Pulmonary artery endothelial cell (primary cell): Measurements from ENCODE around the gene APPL2. TPM values are rescaled to one million over a fixed set of nuclear protein-coding genes. Genes with fewer than 3 reads are reported as not detected.
"Not testable (repeated sequence)": the region's sequence is repeated elsewhere in the genome, so short reads cannot be mapped to it uniquely, and the experiment has no call there.

Experiments used
- DNase-seq: peaks from one replicate; pipeline ENCODE4 v3.0.0-alpha.2; 2011; ENCODE audit warnings: low read depth, low spot score
- total RNA-seq: library from RNA; depleted of rRNA; stranded (reverse); fragments of >200 nt; gene quantifications from 2 replicates; pipeline ENCODE4 v1.2.3, GENCODE V29; 2014

APPL2 gene
- total RNA-seq, 1 donor from 2014 or later: 14.6 TPM

DNA sequence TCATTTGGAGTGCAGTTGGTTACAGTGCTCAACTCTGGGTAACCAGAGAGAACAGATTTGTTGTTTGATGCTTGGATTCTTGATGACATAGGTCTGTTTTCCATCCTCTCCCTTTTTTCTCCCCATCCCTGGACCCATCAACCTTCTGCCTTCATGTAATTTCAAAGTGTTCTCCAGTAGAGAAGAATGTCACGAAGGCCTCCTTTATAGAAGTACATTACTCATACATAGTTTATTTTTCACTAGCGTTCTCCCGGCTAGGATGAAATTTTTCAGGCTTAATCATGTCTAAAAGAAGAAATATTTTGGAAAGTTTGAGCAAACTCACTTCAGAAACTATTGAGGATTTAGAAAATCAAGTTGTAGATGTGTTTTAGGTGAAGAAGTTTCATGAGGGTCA lies 20.9 kb upstream of the APPL2 start:
- DNase-seq: no peak

DNA sequence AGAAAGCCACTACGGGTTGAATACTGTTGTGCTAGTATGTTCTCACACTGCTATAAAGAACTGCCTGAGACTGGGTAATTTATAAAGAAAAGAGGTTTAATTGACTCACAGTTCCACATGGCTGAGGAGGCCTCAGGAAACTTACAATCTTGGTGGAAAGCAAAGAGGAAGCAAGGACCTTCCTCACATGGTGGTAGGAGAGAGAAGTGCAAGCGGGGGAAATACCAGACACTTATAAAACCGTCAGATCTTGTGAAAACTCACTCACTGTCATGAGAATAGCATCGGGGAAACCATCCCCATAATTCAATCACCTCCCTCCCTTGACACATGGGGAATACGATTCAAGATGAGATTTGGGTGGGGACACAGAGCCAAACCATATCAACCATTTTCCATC lies 20.5 kb upstream of the APPL2 start:
- not testable (repeated sequence) for DNase-seq

DNA sequence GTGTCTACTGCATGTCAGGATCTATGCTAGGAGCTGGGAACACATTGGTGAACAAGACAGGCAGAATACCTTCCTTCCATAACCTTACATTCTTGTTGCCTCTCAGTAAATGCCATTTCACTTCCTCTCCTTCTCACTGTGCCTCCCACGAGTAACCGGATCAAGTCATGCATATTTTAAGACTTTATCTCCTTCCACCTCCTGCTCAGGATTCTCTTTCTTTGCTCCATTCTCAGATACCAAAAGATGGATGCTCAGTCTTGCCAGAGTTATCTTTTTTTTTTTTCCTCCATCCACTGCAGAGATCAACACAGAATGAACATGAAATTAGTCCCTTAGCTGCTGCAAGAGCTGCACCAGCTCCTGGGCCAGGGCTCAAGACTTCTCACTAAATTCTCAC lies 20.0 kb upstream of the APPL2 start:
- no peak for DNase-seq

GRCh38 chr12:105253866-105254513 lies 18.0 kb upstream of the APPL2 start:
- DNase-seq: no peak

- DNase-seq: no peak
Observed at GRCh38 chr12:105252901-105253300, 16.9 kb upstream of the APPL2 start.

GRCh38 chr12:105245776-105246427 lies 9.9 kb upstream of the APPL2 start:
- not testable (repeated sequence) for DNase-seq

DNA sequence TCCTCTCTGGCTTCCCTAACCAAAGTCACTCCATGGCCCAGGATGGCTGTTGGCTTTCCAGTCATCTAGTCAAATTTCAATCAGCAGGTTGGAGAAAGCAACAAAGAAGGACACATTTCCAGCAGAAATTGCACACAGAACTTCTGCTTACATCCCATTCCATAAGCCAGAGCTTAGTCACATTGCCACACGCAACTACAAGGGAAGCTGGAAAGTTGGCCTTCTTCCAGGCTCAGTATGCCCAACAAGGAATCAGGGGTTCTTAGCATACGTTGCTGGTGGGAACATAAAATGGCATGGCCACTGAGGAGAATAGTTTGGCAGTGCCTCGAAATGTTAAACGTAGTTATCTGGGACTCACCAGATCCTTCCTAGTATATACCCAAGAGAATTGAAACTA lies 9.3 kb upstream of the APPL2 start:
- no peak for DNase-seq

DNA sequence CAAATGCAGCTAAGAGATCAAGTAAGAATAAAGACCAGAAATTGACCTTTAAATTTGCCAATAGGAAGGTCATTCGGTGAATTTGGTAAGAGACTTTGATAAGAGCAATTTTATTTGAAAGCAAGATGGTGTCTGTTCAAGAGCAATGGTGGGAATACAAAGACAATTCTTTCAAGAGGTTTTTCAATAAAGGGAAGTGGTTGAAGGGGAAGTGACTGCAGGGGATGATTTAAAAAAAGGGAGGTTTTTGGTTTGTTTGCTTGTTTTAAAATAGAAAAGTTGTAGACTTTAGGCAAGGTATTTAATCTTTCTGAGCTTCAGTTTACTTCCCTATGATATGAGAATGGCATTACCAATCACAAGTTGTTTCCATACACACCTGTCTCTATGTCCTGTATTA lies 4.3 kb upstream of the APPL2 start:
- DNase-seq: no peak

- DNase-seq: no peak
Observed at GRCh38 chr12:105239304-105239703, 3.3 kb upstream of the APPL2 start.

DNA sequence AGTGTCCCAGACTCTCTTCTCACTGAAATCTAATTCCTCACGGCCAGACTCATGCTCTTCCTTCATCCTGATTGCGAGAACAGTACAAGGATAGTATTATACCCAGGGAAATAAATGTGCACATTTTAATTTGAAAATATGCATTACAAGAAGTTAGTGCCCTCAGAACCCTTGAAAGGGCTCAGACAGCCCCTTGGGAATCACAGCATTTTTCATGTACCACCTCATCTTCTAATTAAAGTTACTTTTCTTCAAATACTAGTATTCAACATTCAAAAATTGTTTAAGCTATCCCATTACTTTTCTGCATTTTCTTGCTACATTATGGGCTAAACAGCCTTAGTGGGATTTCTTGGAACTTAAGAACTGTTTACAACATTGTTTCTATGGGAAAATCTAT lies 1.7 kb upstream of the APPL2 start:
- DNase-seq: no peak

DNA sequence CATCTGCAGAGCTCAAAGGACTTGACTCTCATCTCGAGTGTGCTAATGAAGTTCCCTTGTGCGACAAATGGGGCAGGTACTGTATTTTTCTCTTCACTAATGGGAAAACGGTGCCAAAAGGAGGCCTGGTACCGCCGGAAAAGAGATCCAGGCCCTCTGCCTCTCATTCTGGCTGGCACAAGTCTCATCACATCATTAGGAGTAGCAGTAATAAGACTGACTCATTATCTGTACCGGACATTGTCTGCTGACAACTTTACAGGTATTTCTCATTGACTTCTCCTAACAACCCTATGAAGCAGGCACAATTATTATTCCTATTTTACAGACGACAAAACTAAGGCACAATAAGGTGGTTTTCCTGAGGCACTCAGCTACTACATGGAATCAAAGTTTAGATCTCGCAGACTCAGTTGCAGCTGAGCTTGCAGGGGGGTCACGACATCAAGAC lies 668 bp downstream of the APPL2 start:
- DNase-seq: no peak

GRCh38 chr12:105234197-105234596 lies 1.8 kb downstream of the APPL2 start:
- no peak for DNase-seq

DNA sequence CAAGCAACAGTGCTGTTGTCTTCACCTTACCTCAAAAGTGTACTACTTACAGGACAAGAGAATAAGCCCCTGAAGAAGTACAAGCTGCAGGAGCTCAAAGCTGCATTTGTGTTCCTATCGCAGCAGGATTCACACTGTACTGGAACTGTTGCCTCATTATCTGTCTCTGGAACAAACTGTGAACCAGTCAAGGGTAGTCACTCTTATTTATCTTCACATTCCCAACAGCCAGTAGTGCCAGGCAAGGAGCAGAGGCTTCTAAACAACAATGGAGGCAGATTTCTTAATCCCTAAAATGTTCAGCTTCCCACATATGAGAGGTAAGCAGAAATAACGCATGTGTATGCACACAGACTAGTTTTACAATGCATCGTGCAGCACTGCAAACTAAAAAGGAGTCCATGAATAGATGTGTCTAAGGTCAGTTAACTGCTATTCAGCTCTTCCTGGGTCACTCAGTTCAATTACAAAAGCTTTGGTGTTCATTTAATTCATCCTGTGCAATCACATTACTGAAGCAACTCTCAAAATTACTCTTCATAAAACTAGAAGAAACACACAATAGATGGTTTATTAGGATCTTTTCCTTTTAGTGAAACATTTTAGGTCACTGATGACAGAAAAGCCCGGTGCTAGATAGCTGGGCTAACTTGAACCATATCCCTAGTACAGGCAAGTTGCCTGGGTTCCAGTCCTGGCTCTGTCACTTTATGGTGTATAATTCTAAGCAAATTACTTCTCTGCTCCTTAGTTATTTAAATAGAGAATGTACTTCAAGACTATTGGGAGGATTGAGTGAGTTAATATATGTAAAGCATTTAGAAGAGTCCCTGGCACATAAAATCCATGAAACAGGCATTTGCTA lies 2.7 kb downstream of the APPL2 start:
- no peak for DNase-seq

DNA sequence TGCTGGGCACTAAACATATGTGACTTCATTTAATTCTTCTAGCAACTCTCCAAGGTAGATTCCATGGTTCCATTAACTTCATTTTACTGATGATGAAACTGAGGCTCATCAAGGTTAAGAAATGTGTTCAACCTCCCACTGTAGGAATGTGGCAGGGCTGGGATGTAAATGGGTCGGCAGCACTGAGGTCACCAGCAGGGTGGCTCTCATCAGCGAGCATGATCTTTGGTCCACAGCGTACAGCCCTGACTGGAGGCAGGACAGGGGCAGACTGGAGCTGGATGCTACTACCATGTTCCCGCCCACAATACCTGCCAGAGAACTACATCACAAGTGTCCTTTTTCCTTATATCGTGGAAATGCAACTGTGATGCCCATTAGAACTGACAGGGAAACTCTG lies 4.6 kb downstream of the APPL2 start:
- no peak for DNase-seq

DNA sequence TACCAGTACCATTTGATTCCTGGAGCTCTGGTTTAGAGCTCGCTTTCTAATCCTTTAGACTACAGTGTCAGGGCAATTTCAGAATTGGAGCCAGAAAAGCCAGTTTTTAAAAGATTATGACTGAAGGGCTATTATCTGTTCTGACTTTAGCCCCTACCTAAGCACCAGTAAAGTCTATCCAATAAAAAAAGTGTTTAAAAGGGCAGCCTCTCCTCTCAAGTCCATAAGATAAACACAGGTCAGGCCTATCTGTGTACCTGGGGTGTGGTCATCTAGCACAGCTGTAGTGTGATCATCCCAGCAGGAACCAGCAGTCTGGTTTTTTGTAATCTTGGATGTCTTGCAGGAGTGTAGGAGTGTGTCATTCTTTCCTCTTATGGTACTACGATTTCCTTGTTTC lies 6.6 kb downstream of the APPL2 start:
- DNase-seq: no peak

DNA sequence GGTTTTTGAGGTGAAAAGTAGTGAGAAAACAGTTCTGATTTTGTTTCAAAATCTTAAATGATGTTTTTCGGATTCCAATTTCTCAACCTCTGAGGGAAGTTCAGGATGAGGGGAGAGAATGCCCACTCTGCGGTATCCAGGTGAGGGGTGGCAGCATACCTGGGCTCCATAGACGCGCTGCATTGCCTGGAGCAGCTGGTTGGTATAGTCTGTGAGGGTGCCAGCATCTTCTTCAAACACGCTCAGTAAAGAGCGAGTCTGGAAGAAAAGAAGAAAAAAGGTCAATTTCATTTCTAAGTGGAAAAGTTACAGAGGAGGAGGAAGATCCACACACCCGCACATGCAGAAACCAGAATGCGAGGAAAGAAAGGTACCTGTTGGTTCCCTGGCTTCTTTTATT lies 7.0 kb downstream of the APPL2 start:
- no peak for DNase-seq

GRCh38 chr12:105228494-105228893 lies 7.5 kb downstream of the APPL2 start:
- peak; percentile 52 for DNase-seq

DNA sequence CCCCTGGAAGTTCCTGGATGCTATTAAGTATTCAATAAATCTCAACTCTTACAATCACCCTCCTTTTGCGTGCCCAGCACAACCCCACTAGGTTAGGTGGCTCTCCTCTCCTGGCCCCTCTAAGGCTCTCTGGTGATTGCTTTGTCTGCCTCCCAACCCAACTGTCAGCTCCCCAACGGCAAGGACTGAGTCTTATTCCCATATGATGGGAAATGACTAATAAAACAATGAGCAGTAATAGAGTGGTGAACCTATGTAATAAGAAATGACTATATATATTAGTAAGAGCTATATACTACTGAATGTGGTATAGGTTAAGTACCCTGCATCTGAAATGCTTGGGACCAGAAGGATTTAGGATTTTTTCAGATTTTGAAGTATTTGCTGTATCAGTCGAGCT lies 8.1 kb downstream of the APPL2 start:
- no peak for DNase-seq

- DNase-seq: peak; percentile 69
Observed at GRCh38 chr12:105226219-105226618, 9.8 kb downstream of the APPL2 start.

DNA sequence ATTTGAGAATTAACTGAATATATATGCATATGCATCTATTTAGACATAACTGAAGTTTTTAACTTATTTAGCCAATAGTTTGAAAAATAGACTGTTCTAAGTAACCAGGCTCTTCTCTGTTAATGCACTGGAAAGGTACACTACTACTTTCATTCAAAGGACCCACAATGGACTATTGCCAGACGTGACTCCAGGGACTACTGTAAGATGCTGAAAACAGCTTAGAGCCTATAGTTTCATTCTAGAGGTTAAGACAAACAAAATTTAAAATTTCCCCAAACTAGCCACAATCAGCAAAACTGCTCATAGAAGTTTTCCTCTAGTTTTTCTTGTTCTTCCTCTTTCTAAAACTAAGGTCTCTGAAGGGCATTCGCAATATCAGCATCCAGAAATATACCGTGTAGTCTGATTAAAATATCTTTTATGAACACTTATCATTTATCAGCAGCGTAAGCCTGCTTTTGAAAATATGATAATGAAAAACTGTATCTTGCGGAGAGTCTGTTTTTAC lies 10.4 kb downstream of the APPL2 start:
- DNase-seq: no peak

DNA sequence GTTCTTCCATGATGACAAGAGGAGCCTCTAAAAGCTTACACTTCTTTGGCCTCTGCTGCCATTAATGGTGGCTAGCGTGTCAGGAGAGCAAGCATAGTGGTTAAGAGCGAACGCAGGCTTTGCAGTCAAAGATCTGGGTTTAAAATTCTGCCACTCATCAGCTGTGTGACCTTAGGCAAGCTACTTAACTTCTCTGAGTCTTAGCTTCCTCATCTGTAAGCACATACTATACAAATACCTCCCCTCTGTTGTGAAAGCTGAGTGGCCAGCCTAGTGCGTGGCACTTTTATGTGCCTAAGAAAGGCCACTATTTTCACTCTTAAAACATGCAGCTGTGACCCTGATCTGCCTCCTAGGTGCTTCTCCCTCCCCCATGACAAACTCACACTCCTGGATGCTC lies 11.6 kb downstream of the APPL2 start:
- no peak for DNase-seq

DNA sequence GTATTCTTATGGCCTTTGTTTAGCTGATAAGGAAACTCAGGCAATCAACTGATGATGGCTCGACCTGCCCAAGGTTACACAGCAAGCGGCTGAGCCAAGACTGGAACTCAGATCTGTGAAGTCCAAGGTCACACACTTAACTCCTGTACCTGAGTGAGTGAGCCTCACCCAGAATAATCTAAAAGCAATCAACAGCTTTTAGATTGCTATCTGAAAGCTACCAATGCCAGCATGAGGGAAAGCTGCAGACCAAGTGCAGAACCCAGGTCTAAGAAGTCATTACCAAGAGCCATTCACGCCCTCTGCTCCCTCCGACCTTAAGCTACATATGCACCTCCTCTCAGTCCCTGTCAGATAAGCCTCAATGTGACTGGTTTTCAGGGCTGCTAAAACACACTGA lies 12.1 kb downstream of the APPL2 start:
- no peak for DNase-seq
